ENCODE data around the gene IL23A.
"Not testable (repeated sequence)": the region's sequence is repeated elsewhere in the genome, so short reads cannot be mapped to it uniquely, and the experiment has no call there.

Gene IL23A

GRCh38 chr12:56338308-56339157 lies at the start of gene IL23A:
Gene IL23A, plus strand, starts transcription at chr12:56338884. Its CDS starts 161 bp downstream, at chr12:56339045.
- in situ Hi-C loops (cut with HindIII; ENCODE audit: low sequenced_read_pairs), result no loop called here

GRCh38 chr12:56293795-56294194 lies 44.9 kb upstream of the IL23A start:
- in situ Hi-C loops (cut with HindIII; ENCODE audit: low sequenced_read_pairs), result no loop called here

GRCh38 chr12:56296295-56296694 lies 42.4 kb upstream of the IL23A start:
- in situ Hi-C loops (cut with HindIII; ENCODE audit: low sequenced_read_pairs), result no loop called here

GRCh38 chr12:56297400-56297799 lies 41.3 kb upstream of the IL23A start:
- in situ Hi-C loops (cut with HindIII; ENCODE audit: low sequenced_read_pairs), result no loop called here

GRCh38 chr12:56298828-56299227 lies 39.9 kb upstream of the IL23A start:
- in situ Hi-C loops (cut with HindIII; ENCODE audit: low sequenced_read_pairs), result no loop called here

- in situ Hi-C loops (cut with HindIII; ENCODE audit: low sequenced_read_pairs), result no loop called here
These were observed 39.3 kb upstream of the IL23A start for GRCh38 chr12:56299308-56299852.

GRCh38 chr12:56299853-56300643 lies 38.6 kb upstream of the IL23A start, which contains the start of gene CS:
Gene CS, minus strand, starts transcription at chr12:56300330. Its CDS starts 129 bp downstream, at chr12:56300201.
- in situ Hi-C loops (cut with HindIII; ENCODE audit: low sequenced_read_pairs), result no loop called here

GRCh38 chr12:56300644-56301464 lies 37.8 kb upstream of the IL23A start:
- in situ Hi-C loops (cut with HindIII; ENCODE audit: low sequenced_read_pairs), result no loop called here

GRCh38 chr12:56304276-56304675 lies 34.4 kb upstream of the IL23A start:
- in situ Hi-C loops (cut with HindIII; ENCODE audit: low sequenced_read_pairs), result no loop called here

- in situ Hi-C loops (cut with HindIII; ENCODE audit: low sequenced_read_pairs), result no loop called here
These were observed 33.7 kb upstream of the IL23A start for GRCh38 chr12:56304872-56305590.

- in situ Hi-C loops (cut with HindIII; ENCODE audit: low sequenced_read_pairs), result no loop called here
These were observed 31.3 kb upstream of the IL23A start for GRCh38 chr12:56307221-56307965.

GRCh38 chr12:56308714-56309113 lies 30.0 kb upstream of the IL23A start:
- in situ Hi-C loops (cut with HindIII; ENCODE audit: low sequenced_read_pairs), result no loop called here

GRCh38 chr12:56311003-56311402 lies 27.7 kb upstream of the IL23A start:
- in situ Hi-C loops (cut with HindIII; ENCODE audit: low sequenced_read_pairs), result no loop called here

GRCh38 chr12:56315249-56315621 lies 23.4 kb upstream of the IL23A start:
- in situ Hi-C loops (cut with HindIII; ENCODE audit: low sequenced_read_pairs), result no loop called here

- in situ Hi-C loops (cut with HindIII; ENCODE audit: low sequenced_read_pairs), result no loop called here
These were observed 22.8 kb upstream of the IL23A start, which contains the start of gene CNPY2 for GRCh38 chr12:56315622-56316473. Gene CNPY2, minus strand, starts transcription at chr12:56315988. Its CDS starts 771 bp downstream, at chr12:56315217.

- in situ Hi-C loops (cut with HindIII; ENCODE audit: low sequenced_read_pairs), result no loop called here
These were observed 21.0 kb upstream of the IL23A start for GRCh38 chr12:56317675-56318074.

GRCh38 chr12:56321027-56321426 lies 17.7 kb upstream of the IL23A start:
- in situ Hi-C loops (cut with HindIII; ENCODE audit: low sequenced_read_pairs), result no loop called here

GRCh38 chr12:56321610-56322009 lies 17.1 kb upstream of the IL23A start:
- in situ Hi-C loops (cut with HindIII; ENCODE audit: low sequenced_read_pairs), result not testable (repeated sequence)

All from DLD1 (cell line).